Activated B cell treated with CpG ODN at 0.5 μM for 24 hours (primary cell): ENCODE measurements around the gene BMP6. TPM values are rescaled to one million over a fixed set of nuclear protein-coding genes. Genes with fewer than 3 reads are reported as not detected.

Experiments used
- ATAC-seq: fragments of 200-7000 bp; cut with Tn5 transposase; one replicate; pipeline ENCODE4 v1.10.0; 2021; ENCODE audit warnings: low read depth, mild to moderate bottlenecking, moderate library complexity
- CTCF ChIA-PET: fragments of 350-600 bp; sonication (Branson Sonifier 250); formaldehyde crosslinking; loops from one replicate; lab custom pipeline; 2021; ENCODE audit warnings: antibody characterized with exemption; lab: Charles Lee
- POLR2A ChIA-PET: fragments of 350-600 bp; sonication (Branson Sonifier 250); formaldehyde crosslinking; loops from one replicate; lab custom pipeline; 2021; ENCODE audit warnings: antibody characterized with exemption; lab: Charles Lee
- DNase-seq: peaks from one replicate; pipeline ENCODE4 v3.0.0; 2022
- H3K27ac Mint-ChIP-seq: one replicate; pipeline ENCODE4 v1.8.0; 2020; ENCODE audit warnings: mixed read lengths
- H3K27me3 Mint-ChIP-seq: one replicate; pipeline ENCODE4 v1.8.0; 2021; ENCODE audit warnings: mixed read lengths
- H3K36me3 Mint-ChIP-seq: one replicate; pipeline ENCODE4 v1.8.0; 2021; ENCODE audit warnings: low read depth, mixed read lengths
- H3K4me1 Mint-ChIP-seq: one replicate; pipeline ENCODE4 v1.8.0; 2021; ENCODE audit warnings: mixed read lengths
- H3K4me3 Mint-ChIP-seq: one replicate; pipeline ENCODE4 v1.8.0; 2020; ENCODE audit warnings: mild to moderate bottlenecking, mixed read lengths
- H3K9me3 Mint-ChIP-seq: one replicate; pipeline ENCODE4 v1.8.0; 2020; ENCODE audit warnings: mixed read lengths
- CTCF ChIP-seq: fragments of 200-600 bp; IDR thresholded peaks from one replicate; pipeline ENCODE4 v1.8.0; 2022; ENCODE audit warnings: antibody characterized with exemption, mild to moderate bottlenecking
- intact Hi-C: fragments of 100-400 bp; cut with micrococcal nuclease; formaldehyde crosslinking; loops from one replicate; pipeline ENCODE4 v1.15.1; 2024
- total RNA-seq: library from RNA; stranded (reverse); gene quantifications from 2 replicates; pipeline ENCODE4 v1.2.3, GENCODE V29; 2022

BMP6 gene
- total RNA-seq, 1 donor from 2014 or later: 0.75 TPM

GRCh38 chr6:7882505-7883257 lies 156.8 kb downstream of the BMP6 start:
- no peak for DNase-seq
- ChIA-PET POLR2A (no interaction called here), CTCF (no interaction called here)
- no peaks in the 10 kb centered on the region for H3K9me3 Mint-ChIP-seq
- no peak for TF ChIP-seq CTCF
- H3K27me3 Mint-ChIP-seq: no peaks in the 10 kb centered on the region
- H3K4me3 Mint-ChIP-seq: no peak overlapping the region
- no peak for ATAC-seq
- intact Hi-C loops: no loop called here
- H3K4me1 Mint-ChIP-seq: no peaks in the 10 kb centered on the region
- H3K27ac Mint-ChIP-seq: no peak overlapping the region
- peaks cover 79% of the 10 kb centered on the region for H3K36me3 Mint-ChIP-seq

GRCh38 chr6:7883381-7883780 lies 157.5 kb downstream of the BMP6 start:
- Mint-ChIP-seq H3K4me1 (no peaks in the 10 kb centered on the region), H3K27ac (no peak overlapping the region), H3K27me3 (no peaks in the 10 kb centered on the region), H3K36me3 (peaks cover 86% of the 10 kb centered on the region), H3K4me3 (no peak overlapping the region), H3K9me3 (no peaks in the 10 kb centered on the region)
- ChIA-PET POLR2A (no interaction called here), CTCF (no interaction called here)
- no peak for TF ChIP-seq CTCF
- DNase-seq (no peak), ATAC-seq (no peak)
- intact Hi-C loops: no loop called here

- intact Hi-C loops: no loop called here
- POLR2A ChIA-PET: no interaction called here
- H3K4me1 Mint-ChIP-seq: no peaks in the 10 kb centered on the region
- H3K9me3 Mint-ChIP-seq: no peaks in the 10 kb centered on the region
- H3K27me3 Mint-ChIP-seq: no peaks in the 10 kb centered on the region
- H3K4me3 Mint-ChIP-seq: no peak overlapping the region
- ATAC-seq (no peak), DNase-seq (no peak)
- CTCF ChIA-PET: no interaction called here
- no peak overlapping the region for H3K27ac Mint-ChIP-seq
- TF ChIP-seq CTCF: no peak
- H3K36me3 Mint-ChIP-seq: peaks cover 93% of the 10 kb centered on the region
Observed at GRCh38 chr6:7886132-7886531, 160.2 kb downstream of the BMP6 start.

GRCh38 chr6:7887278-7887991 lies 161.5 kb downstream of the BMP6 start:
- no peaks in the 10 kb centered on the region for H3K4me1 Mint-ChIP-seq
- ChIA-PET POLR2A (no interaction called here), CTCF (no interaction called here)
- no peak overlapping the region for H3K4me3 Mint-ChIP-seq
- H3K27ac Mint-ChIP-seq: no peak overlapping the region
- no peak for ATAC-seq
- DNase-seq: no peak
- no peaks in the 10 kb centered on the region for H3K27me3 Mint-ChIP-seq
- intact Hi-C loops: no loop called here
- H3K9me3 Mint-ChIP-seq: no peaks in the 10 kb centered on the region
- TF ChIP-seq CTCF: no peak
- peaks cover 95% of the 10 kb centered on the region for H3K36me3 Mint-ChIP-seq

GRCh38 chr6:7888587-7889357 lies 162.9 kb downstream of the BMP6 start:
- POLR2A ChIA-PET: no interaction called here
- DNase-seq: no peak
- CTCF ChIA-PET: no interaction called here
- Mint-ChIP-seq H3K4me3 (no peak overlapping the region), H3K36me3 (peaks cover 93% of the 10 kb centered on the region), H3K9me3 (no peaks in the 10 kb centered on the region), H3K4me1 (no peaks in the 10 kb centered on the region), H3K27me3 (no peaks in the 10 kb centered on the region), H3K27ac (no peak overlapping the region)
- no peak for TF ChIP-seq CTCF
- intact Hi-C loops: no loop called here
- ATAC-seq: no peak
